Measurements from ENCODE around the gene ESRRG. TPM values are rescaled to one million over a fixed set of nuclear protein-coding genes. Genes with fewer than 3 reads are reported as not detected.

ESRRG gene
- total RNA-seq, 1 experiment from 2014 or later, result 0.44 TPM

DNA sequence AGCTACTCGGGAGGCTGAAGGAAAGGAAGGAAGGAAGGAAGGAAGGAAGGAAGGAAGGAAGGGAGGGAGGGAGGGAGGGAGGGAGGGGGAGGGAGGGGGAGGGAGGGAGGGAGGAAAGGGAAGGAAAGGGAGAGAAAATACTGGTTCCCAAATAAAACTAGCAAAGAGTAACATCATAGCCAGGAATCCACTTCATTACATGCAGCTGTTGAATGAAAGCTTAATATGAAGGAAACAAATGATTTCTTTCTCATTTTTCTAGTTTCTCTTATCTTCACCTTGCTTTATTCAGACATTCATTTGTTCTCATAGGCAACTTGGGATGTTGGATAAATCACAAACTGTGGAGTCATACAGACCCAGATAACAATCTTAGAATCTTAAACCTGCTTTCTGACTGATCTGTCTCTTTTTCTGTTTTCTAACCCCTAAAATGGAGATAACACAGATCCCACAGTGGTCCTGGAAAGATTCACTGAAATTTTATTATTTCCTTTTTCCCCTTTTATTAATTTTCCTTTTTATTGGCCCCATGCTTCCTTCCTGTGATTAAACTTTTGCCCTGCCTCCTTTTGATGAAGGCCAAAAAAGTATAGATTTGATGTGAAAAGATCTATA, 247.5 kb downstream of the ESRRG start:
- Histone ChIP-seq H3K27me3 (ENCODE audit: insufficient read depth, low read length) (no peaks in the 10 kb centered on the region), H4K5ac (ENCODE audit: insufficient read length, low read depth, low read length) (no peak overlapping the region), H2BK5ac (ENCODE audit: insufficient read length, low read length) (no peak overlapping the region), H2AFZ (ENCODE audit: low read length) (no peak overlapping the region), H4K91ac (ENCODE audit: insufficient read length, low read depth, low read length) (no peak overlapping the region), H2BK120ac (ENCODE audit: low read depth, low read length, poor library complexity, severe bottlenecking) (no peak overlapping the region), H3K4me2 (ENCODE audit: insufficient read depth, insufficient read length, low read length) (no peak overlapping the region), H2BK20ac (ENCODE audit: low read depth, low read length, poor library complexity, severe bottlenecking) (no peak overlapping the region), H3K18ac (ENCODE audit: insufficient read length, low read depth, low read length) (no peak overlapping the region), H3K4ac (ENCODE audit: low read depth, low read length) (no peak overlapping the region), H2BK15ac (ENCODE audit: low read depth, low read length) (no peak overlapping the region), H2BK12ac (ENCODE audit: insufficient read length, low read depth, low read length) (no peak overlapping the region), H3K79me1 (ENCODE audit: insufficient read depth, low read depth, low read length, poor library complexity, severe bottlenecking) (no peaks in the 10 kb centered on the region), H4K8ac (replicated peaks; ENCODE audit: insufficient read length, low read depth, low read length) (no peak overlapping the region), H3K56ac (ENCODE audit: insufficient read length, low read depth, low read length) (no peak overlapping the region), H3K9ac (ENCODE audit: extremely low read depth, insufficient read length, low read length) (no peak overlapping the region), H3K4me1 (ENCODE audit: insufficient read depth, low read length) (no peaks in the 10 kb centered on the region), H3K9me3 (ENCODE audit: control insufficient read depth, low read depth, low read length) (no peaks in the 10 kb centered on the region), H3K79me2 (ENCODE audit: insufficient read depth, low read length) (no peaks in the 10 kb centered on the region), H3K23me2 (ENCODE audit: insufficient read length, low read depth, low read length, poor library complexity, severe bottlenecking) (no peaks in the 10 kb centered on the region), H3T11ph (ENCODE audit: low read length) (no peak overlapping the region), H3K23ac (ENCODE audit: insufficient read length, low read depth, low read length) (no peak overlapping the region), H3K14ac (ENCODE audit: insufficient read depth, low read length) (no peak overlapping the region), H2AK5ac (ENCODE audit: insufficient read length, low read length) (no peak overlapping the region), H3K27ac (ENCODE audit: insufficient read length, low read depth, low read length) (no peak overlapping the region), H4K20me1 (ENCODE audit: control insufficient read depth, insufficient read depth, insufficient read length) (no peaks in the 10 kb centered on the region)
- no peaks in the 10 kb centered on the region for H3K36me3 Mint-ChIP-seq (ENCODE audit: insufficient read depth in 1 of 3, low read depth in 3 of 3)
- no peak for DNase-seq
- H3K9me3 Mint-ChIP-seq, result no peaks in the 10 kb centered on the region
- no peaks in the 10 kb centered on the region for H3K27me3 Mint-ChIP-seq (ENCODE audit: low read depth)
- TF ChIP-seq, protein P1, sequence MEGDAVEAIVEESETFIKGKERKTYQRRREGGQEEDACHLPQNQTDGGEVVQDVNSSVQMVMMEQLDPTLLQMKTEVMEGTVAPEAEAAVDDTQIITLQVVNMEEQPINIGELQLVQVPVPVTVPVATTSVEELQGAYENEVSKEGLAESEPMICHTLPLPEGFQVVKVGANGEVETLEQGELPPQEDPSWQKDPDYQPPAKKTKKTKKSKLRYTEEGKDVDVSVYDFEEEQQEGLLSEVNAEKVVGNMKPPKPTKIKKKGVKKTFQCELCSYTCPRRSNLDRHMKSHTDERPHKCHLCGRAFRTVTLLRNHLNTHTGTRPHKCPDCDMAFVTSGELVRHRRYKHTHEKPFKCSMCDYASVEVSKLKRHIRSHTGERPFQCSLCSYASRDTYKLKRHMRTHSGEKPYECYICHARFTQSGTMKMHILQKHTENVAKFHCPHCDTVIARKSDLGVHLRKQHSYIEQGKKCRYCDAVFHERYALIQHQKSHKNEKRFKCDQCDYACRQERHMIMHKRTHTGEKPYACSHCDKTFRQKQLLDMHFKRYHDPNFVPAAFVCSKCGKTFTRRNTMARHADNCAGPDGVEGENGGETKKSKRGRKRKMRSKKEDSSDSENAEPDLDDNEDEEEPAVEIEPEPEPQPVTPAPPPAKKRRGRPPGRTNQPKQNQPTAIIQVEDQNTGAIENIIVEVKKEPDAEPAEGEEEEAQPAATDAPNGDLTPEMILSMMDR (conservative IDR thresholded peaks at IDR 0.05), result no peak
- H3K27ac Mint-ChIP-seq, result no peak overlapping the region
- no CpG with 5 or more reads among the region's 1 CpG for WGBS (ENCODE audit: extremely low coverage, insufficient read length, low lambda C conversion rate)
- H3K4me1 Mint-ChIP-seq, result no peaks in the 10 kb centered on the region
- H3K4me3 Mint-ChIP-seq, result no peak overlapping the region

Data from H9 (cell line).